Lower leg skin (tissue), 4 donors: Measurements from ENCODE around the gene B9D1. TPM values are rescaled to one million over a fixed set of nuclear protein-coding genes. Genes with fewer than 3 reads are reported as not detected.

Experiments
- DNase-seq, 2 donors: peaks; one replicate each; pipeline ENCODE4 v3.0.0-alpha.2; 2019; ENCODE audit warnings: low spot score in 2 of 2
- H3K4me3 ChIP-seq: fragments of 200-600 bp; sonication (generic); 2 replicates; pipeline ENCODE4 v1.5.1; 2017; ENCODE audit warnings: mild to moderate bottlenecking, low read depth; ENCODE audit not compliant: poor library complexity, severe bottlenecking
- CTCF ChIP-seq, 3 donors: fragments of 450-650 bp; IDR thresholded peaks; one replicate each; pipeline ENCODE4 v1.5.1; 2016; ENCODE audit warnings: antibody characterized with exemption in 3 of 3, mild to moderate bottlenecking in 3 of 3, moderate library complexity in 2 of 3
- POLR2A ChIP-seq, 2 donors: fragments of 450-650 bp; IDR thresholded peaks; one replicate each; pipeline ENCODE4 v1.6.1; 2016 to 2017; ENCODE audit warnings: antibody characterized with exemption in 2 of 2, mild to moderate bottlenecking in 1 of 2, moderate library complexity in 1 of 2
- WGBS, 2 donors: methylation state at CpG; one replicate each; pipeline ENCODE4 v1.1.5; 2018; 5-methylcytosine and 5-hydroxymethylcytosine counted together
- intact Hi-C: fragments of 100-400 bp; cut with DNase I; formaldehyde crosslinking; loops from one replicate; pipeline ENCODE4 v1.15.0; 2023; ENCODE audit warnings: low total_unique reads
- total RNA-seq, 4 donors: library from RNA; depleted of rRNA; stranded (reverse); fragments of >200 nt; gene quantifications; one replicate each; pipeline ENCODE4 v1.1.0, GENCODE V29; 2016

B9D1 gene
- total RNA-seq, 4 donors from 2014 or later, result 2.4 to 24.5 (median 19.5) TPM

- TF ChIP-seq CTCF (IDR thresholded peaks at IDR 0.05) (no peak), POLR2A (IDR thresholded peaks at IDR 0.05) (peak in 1 of 2 donors; percentile 2)
- intact Hi-C loops, result no loop called here
- peak overlapping the region; percentile 49 for H3K4me3 ChIP-seq
- 0 to 1% methylated on average over 57 to 67 of the region's 67 CpGs for WGBS, 2 donors
- DNase-seq, result peak; percentile 97 to 99
Observed at GRCh38 chr17:19377602-19378415, 15.3 kb upstream of the B9D1 start.

GRCh38 chr17:19376811-19377210, 14.3 kb upstream of the B9D1 start:
- WGBS, 2 donors, result 26 to 44% methylated on average over 2 of the region's 2 CpGs

GRCh38 chr17:19375732-19376131, 13.2 kb upstream of the B9D1 start:
- DNase-seq, result no peak
- intact Hi-C loops, result no loop called here
- whole genome bisulfite sequencing, 2 donors, result 91 to 92% methylated on average over 1 of the region's 1 CpG
- no peak overlapping the region for H3K4me3 ChIP-seq
- TF ChIP-seq CTCF (IDR thresholded peaks at IDR 0.05) (no peak), POLR2A (IDR thresholded peaks at IDR 0.05) (no peak)

More at GRCh38 chr17:19376811-19377210, 14.3 kb upstream of the B9D1 start:
- DNase-seq, result peak in 1 of 2 donors; percentile 54
- intact Hi-C loops, result no loop called here
- TF ChIP-seq CTCF (IDR thresholded peaks at IDR 0.05), result no peak
- no peak for TF ChIP-seq POLR2A (IDR thresholded peaks at IDR 0.05)
- H3K4me3 ChIP-seq, result no peak overlapping the region

- WGBS, 2 donors, result 85 to 95% methylated on average over 5 of the region's 5 CpGs
Observed at GRCh38 chr17:19374136-19374535, 11.6 kb upstream of the B9D1 start.

GRCh38 chr17:19372866-19373504, 10.5 kb upstream of the B9D1 start:
- 91 to 92% methylated on average over 8 of the region's 8 CpGs for WGBS, 2 donors
- intact Hi-C loops, result no loop called here
- DNase-seq, result peak in 1 of 2 donors; percentile 65
- TF ChIP-seq CTCF (IDR thresholded peaks at IDR 0.05) (no peak), POLR2A (IDR thresholded peaks at IDR 0.05) (no peak)
- H3K4me3 ChIP-seq, result no peak overlapping the region

More at GRCh38 chr17:19374136-19374535, 11.6 kb upstream of the B9D1 start:
- H3K4me3 ChIP-seq, result no peak overlapping the region
- intact Hi-C loops, result no loop called here
- TF ChIP-seq CTCF (IDR thresholded peaks at IDR 0.05) (no peak), POLR2A (IDR thresholded peaks at IDR 0.05) (no peak)
- DNase-seq, result peak in 1 of 2 donors; percentile 74
